GM23338 (cell line): Measurements from ENCODE around the gene HPF1. TPM values are rescaled to one million over a fixed set of nuclear protein-coding genes. Genes with fewer than 3 reads are reported as not detected.
"Not testable (repeated sequence)": the region's sequence is repeated elsewhere in the genome, so short reads cannot be mapped to it uniquely, and the experiment has no call there.

Experiments
- ATAC-seq: fragments of 200-7000 bp; cut with Tn5 transposase; 3 replicates; pipeline ENCODE4 v1.9.1; 2020
- DNase-seq: peaks from one replicate; pipeline ENCODE4 v3.0.0-alpha.2; 2015; ENCODE audit warnings: low spot score
- H2AFZ ChIP-seq: fragments of 200-600 bp; sonication (generic); 2 replicates; pipeline ENCODE4 v1.8.0; 2016; ENCODE audit warnings: antibody characterized with exemption, mild to moderate bottlenecking, moderate library complexity
- H3F3A ChIP-seq: fragments of 200-600 bp; sonication (generic); replicated peaks from 2 replicates; pipeline ENCODE4 v1.8.0; 2017; ENCODE audit warnings: antibody characterized with exemption, mixed run types, low read depth
- H3K27ac ChIP-seq: fragments of 200-600 bp; sonication (generic); 2 replicates; pipeline ENCODE4 v1.6.1; 2016; ENCODE audit warnings: low read depth
- H3K27me3 ChIP-seq: fragments of 200-600 bp; sonication (generic); 2 replicates; pipeline ENCODE4 v1.8.0; 2016; ENCODE audit warnings: mild to moderate bottlenecking, mixed run types, moderate library complexity; ENCODE audit not compliant: insufficient read depth
- H3K36me3 ChIP-seq: fragments of 200-600 bp; sonication (generic); 2 replicates; pipeline ENCODE4 v1.8.0; 2016; ENCODE audit warnings: mild to moderate bottlenecking; ENCODE audit not compliant: insufficient read depth
- H3K4me1 ChIP-seq: fragments of 200-600 bp; sonication (generic); 2 replicates; pipeline ENCODE4 v1.8.0; 2016; ENCODE audit warnings: mild to moderate bottlenecking, moderate library complexity; ENCODE audit not compliant: insufficient read depth
- H3K4me2 ChIP-seq: fragments of 200-600 bp; sonication (generic); 2 replicates; pipeline ENCODE4 v1.7.1; 2017; ENCODE audit warnings: mixed run types
- H3K4me3 ChIP-seq: fragments of 200-600 bp; sonication (generic); 2 replicates; pipeline ENCODE4 v1.6.1; 2016; ENCODE audit warnings: mixed run types
- H3K79me2 ChIP-seq: fragments of 200-600 bp; sonication (generic); replicated peaks from 2 replicates; pipeline ENCODE4 v1.8.0; 2017; ENCODE audit warnings: mild to moderate bottlenecking; ENCODE audit not compliant: insufficient read depth
- H3K9me2 ChIP-seq: fragments of 200-600 bp; sonication (generic); 2 replicates; pipeline ENCODE4 v1.8.0; 2017; ENCODE audit not compliant: insufficient read depth
- H4K20me1 ChIP-seq: fragments of 200-600 bp; sonication (generic); replicated peaks from 2 replicates; pipeline ENCODE4 v1.8.0; 2017; ENCODE audit warnings: mild to moderate bottlenecking; ENCODE audit not compliant: insufficient read depth
- H3K27ac Mint-ChIP-seq: 2 replicates; pipeline ENCODE4 v1.8.0; 2020; ENCODE audit warnings: inconsistent platforms, mild to moderate bottlenecking, moderate library complexity, mixed read lengths
- H3K27me3 Mint-ChIP-seq: 3 replicates; pipeline ENCODE4 v1.8.0; 2022; ENCODE audit warnings: low read depth, mild to moderate bottlenecking, moderate library complexity, mixed read lengths, inconsistent platforms; ENCODE audit not compliant: insufficient read depth, poor library complexity
- H3K36me3 Mint-ChIP-seq: 3 replicates; pipeline ENCODE4 v1.8.0; 2021; ENCODE audit warnings: low read depth, mild to moderate bottlenecking, inconsistent platforms, moderate library complexity, mixed read lengths
- H3K4me1 Mint-ChIP-seq: 3 replicates; pipeline ENCODE4 v1.8.0; 2020; ENCODE audit warnings: mild to moderate bottlenecking, inconsistent platforms, mixed read lengths
- H3K4me3 Mint-ChIP-seq: 3 replicates; pipeline ENCODE4 v1.8.0; 2021; ENCODE audit warnings: moderate library complexity, mild to moderate bottlenecking, inconsistent platforms, mixed read lengths
- H3K9me3 Mint-ChIP-seq: 3 replicates; pipeline ENCODE4 v1.8.0; 2020; ENCODE audit warnings: moderate library complexity, mild to moderate bottlenecking, inconsistent platforms, mixed read lengths
- CREB1 ChIP-seq: fragments of 250-450 bp; sonication (Bioruptor Pico); IDR thresholded peaks from 2 replicates; pipeline ENCODE4 v1.5.0; 2020; ENCODE audit warnings: low read depth, mild to moderate bottlenecking, moderate library complexity
- EZH2 ChIP-seq: fragments of 200-600 bp; sonication (generic); IDR thresholded peaks from one replicate; pipeline ENCODE4 v1.8.0; 2017; ENCODE audit warnings: antibody characterized with exemption, mild to moderate bottlenecking, low read depth; ENCODE audit not compliant: unreplicated experiment
- EZH2phosphoT487 ChIP-seq: fragments of 200-600 bp; sonication (generic); IDR thresholded peaks from one replicate; pipeline ENCODE4 v1.8.1; 2018; ENCODE audit warnings: antibody characterized with exemption; ENCODE audit not compliant: unreplicated experiment
- POLR2AphosphoS5 ChIP-seq: IDR thresholded peaks from 2 replicates; pipeline ENCODE4 v1.6.1; 2016; ENCODE audit warnings: antibody characterized with exemption, low read depth
- long read RNA-seq: library from polyadenylated mRNA; unstranded; transcript quantifications from one replicate; pipeline ENCODE4 v2.0.0, GENCODE V29; 2020; ENCODE audit not compliant: unreplicated experiment
- polyA plus RNA-seq: library from polyadenylated mRNA; unstranded; fragments of >200 nt; fragmentation: Nextera tagmentation; extraction: Ambion mirVana; gene quantifications from 2 replicates; pipeline ENCODE4 v1.2.1, GENCODE V29; 2016
- total RNA-seq: library from RNA; depleted of rRNA; stranded (reverse); fragments of >200 nt; shearing (Covaris generic); gene quantifications from 2 replicates; pipeline ENCODE4 v1.2.3, GENCODE V29; 2014; rRNA removed
- TF ChIP-seq, protein P1 (sequence below): IDR thresholded peaks from 2 replicates; pipeline ENCODE4 v1.6.1; 2016; ENCODE audit warnings: antibody characterized with exemption
- TF ChIP-seq, protein P2 (sequence below): fragments of 250-450 bp; sonication (Bioruptor Pico); IDR thresholded peaks from 2 replicates; pipeline ENCODE4 v1.5.0; 2020; ENCODE audit warnings: mild to moderate bottlenecking, moderate library complexity

Gene HPF1
- 37.6 and 57.6 TPM in 2 replicates for total RNA-seq
- polyA plus RNA-seq, result 123 and 128 TPM in 2 replicates
- long read RNA-seq, transcript HPF1-201 (8 exons, 1,230 nt), result major isoform, 18 of 44 reads
- long read RNA-seq, partial matches to known transcripts, result 20 of 44 reads
- long read RNA-seq, other reads (novel, unspliced or antisense), result 3 of 44 reads

DNA sequence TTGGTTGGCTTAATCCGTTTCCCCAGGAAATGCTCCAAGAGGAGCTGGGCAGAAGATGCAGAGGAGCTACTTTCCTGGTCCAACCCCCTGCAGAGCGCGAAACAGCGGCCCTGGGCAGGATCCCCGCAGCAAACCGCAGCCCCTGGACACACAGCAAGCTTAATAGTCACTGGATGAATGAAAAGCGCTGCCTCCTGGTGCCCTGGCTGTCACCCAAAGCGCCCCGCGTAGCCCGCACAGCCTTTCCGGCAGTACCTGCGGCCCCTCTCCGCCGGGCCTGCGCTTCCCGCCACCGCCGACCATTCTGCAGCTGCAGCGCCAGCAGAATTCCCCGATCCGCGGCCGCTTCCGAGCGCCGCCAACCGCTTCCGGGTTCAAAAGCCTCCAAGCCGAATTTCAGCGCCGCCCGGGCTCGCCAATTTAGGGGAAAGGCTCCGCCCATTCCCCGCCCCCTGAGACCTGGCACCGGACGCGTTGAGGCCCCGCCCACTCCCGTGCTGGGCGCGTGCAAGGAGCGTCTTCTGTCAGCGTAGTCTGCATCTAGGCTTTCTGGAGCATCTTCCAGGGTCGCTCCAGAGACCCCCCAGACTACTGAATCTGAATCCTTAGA is at the start of gene HPF1:
HPF1 (minus strand) TSS at position 370 of the 610 bp plus-strand sequence; CDS start at position 303, 67 bp downstream.
- Histone ChIP-seq H3K4me2 (peak within 1 kb of the TSS; percentile 88), H3K36me3 (no peaks in the 10 kb centered on the region; the same call in 1 of the 2 replicates), H3K79me2 (peaks cover 21% of the 10 kb centered on the region), H3F3A (no peaks in the 10 kb centered on the region; the same call in 1 of the 2 replicates), H3K9me2 (no peaks in the 10 kb centered on the region), H3K27ac (peak within 1 kb of the TSS; percentile 85), H2AFZ (peak within 1 kb of the TSS; percentile 91), H4K20me1 (no peaks in the 10 kb centered on the region; the same call in 1 of the 2 replicates), H3K27me3 (no peaks in the 10 kb centered on the region), H3K4me1 (peaks cover 24% of the 10 kb centered on the region), H3K4me3 (peak within 1 kb of the TSS; percentile 82)
- Mint-ChIP-seq H3K4me1 (peaks cover 20% of the 10 kb centered on the region), H3K9me3 (no peaks in the 10 kb centered on the region), H3K36me3 (no peaks in the 10 kb centered on the region), H3K27me3 (peaks cover 3% of the 10 kb centered on the region), H3K4me3 (peak within 1 kb of the TSS; percentile 91), H3K27ac (peak within 1 kb of the TSS; percentile 92)
- TF ChIP-seq, protein P1, sequence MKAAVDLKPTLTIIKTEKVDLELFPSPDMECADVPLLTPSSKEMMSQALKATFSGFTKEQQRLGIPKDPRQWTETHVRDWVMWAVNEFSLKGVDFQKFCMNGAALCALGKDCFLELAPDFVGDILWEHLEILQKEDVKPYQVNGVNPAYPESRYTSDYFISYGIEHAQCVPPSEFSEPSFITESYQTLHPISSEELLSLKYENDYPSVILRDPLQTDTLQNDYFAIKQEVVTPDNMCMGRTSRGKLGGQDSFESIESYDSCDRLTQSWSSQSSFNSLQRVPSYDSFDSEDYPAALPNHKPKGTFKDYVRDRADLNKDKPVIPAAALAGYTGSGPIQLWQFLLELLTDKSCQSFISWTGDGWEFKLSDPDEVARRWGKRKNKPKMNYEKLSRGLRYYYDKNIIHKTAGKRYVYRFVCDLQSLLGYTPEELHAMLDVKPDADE, result peak; percentile 58; the same call in 1 of the 2 replicates
- peak; percentile 41 for TF ChIP-seq CREB1 (CRISPR knock-in tag)
- no peak for TF ChIP-seq EZH2phosphoT487
- TF ChIP-seq POLR2AphosphoS5, result peak; percentile 65; the same call in 1 of the 2 replicates
- ATAC-seq, result peak; percentile 95
- peak; percentile 99 for DNase-seq

DNA sequence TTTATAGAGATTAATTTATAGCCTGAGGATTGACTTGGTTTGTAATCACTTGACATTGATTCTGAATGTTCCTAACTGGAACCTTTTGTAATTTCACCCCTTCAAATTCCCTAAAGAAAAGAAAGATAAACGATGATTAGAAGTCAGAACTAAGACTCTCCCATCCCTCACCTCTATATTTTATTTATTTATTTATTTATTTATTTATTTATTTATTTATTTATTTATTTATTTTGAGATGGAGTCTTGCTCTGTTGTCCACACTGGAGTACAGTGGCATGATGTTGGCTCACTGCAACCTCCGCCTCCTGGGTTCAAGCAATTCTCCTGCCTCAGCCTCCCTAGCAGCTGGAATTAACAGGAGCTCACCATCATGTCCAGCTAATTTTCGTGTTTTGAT is 49.0 kb upstream of the HPF1 start:
- peaks cover 14% of the 10 kb centered on the region; the same call in 1 of the 3 replicates for H3K9me3 Mint-ChIP-seq
- not testable (repeated sequence) for H3K4me1 ChIP-seq, H3K9me2 ChIP-seq, H4K20me1 ChIP-seq, H3K4me3 ChIP-seq, DNase-seq, H3K27ac Mint-ChIP-seq, H3K36me3 Mint-ChIP-seq, H2AFZ ChIP-seq, H3K27me3 Mint-ChIP-seq, H3K79me2 ChIP-seq, H3K36me3 ChIP-seq, H3K27ac ChIP-seq, H3K4me3 Mint-ChIP-seq, ATAC-seq, H3F3A ChIP-seq, H3K27me3 ChIP-seq, H3K4me1 Mint-ChIP-seq, H3K4me2 ChIP-seq

DNA sequence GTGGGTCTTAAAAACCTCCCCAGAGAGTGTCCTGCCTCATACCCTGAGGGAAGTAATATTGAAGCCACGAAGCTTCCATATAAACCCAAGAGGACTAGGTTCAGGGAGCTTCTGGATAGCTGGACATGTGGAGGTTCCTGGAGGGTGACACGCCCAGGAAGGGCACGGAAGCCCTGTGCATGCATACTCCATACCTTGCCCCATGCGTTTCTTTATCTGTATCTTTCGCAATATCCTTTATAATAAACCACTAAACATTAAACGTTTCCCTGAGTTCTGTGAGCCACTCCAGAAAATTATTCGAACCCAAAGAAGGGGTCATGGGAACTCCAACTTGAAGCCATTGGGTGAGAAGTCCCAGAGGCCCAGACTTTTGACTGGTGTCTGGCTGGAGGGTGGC is 45.7 kb upstream of the HPF1 start:
- Mint-ChIP-seq H3K27me3 (no peaks in the 10 kb centered on the region), H3K27ac (no peak overlapping the region), H3K9me3 (peaks cover 14% of the 10 kb centered on the region; the same call in 1 of the 3 replicates), H3K4me1 (no peaks in the 10 kb centered on the region; the same call in 2 of the 3 replicates), H3K4me3 (no peak overlapping the region), H3K36me3 (no peaks in the 10 kb centered on the region; the same call in 2 of the 3 replicates)
- Histone ChIP-seq H3K9me2 (no peaks in the 10 kb centered on the region; the same call in 1 of the 2 replicates), H3K27me3 (no peaks in the 10 kb centered on the region), H3F3A (no peaks in the 10 kb centered on the region), H2AFZ (no peak overlapping the region), H3K4me3 (no peak overlapping the region), H4K20me1 (no peaks in the 10 kb centered on the region), H3K27ac (no peak overlapping the region), H3K79me2 (no peaks in the 10 kb centered on the region), H3K36me3 (0 out of 2 replicates have a peak, but pooled peaks cover 4% of the 10 kb centered on the region), H3K4me1 (no peaks in the 10 kb centered on the region), H3K4me2 (no peak overlapping the region)
- no peak for ATAC-seq
- no peak for DNase-seq
- no peak for TF ChIP-seq EZH2
- TF ChIP-seq EZH2phosphoT487, result no peak
- TF ChIP-seq, protein P1, result no peak
- TF ChIP-seq, protein P2, sequence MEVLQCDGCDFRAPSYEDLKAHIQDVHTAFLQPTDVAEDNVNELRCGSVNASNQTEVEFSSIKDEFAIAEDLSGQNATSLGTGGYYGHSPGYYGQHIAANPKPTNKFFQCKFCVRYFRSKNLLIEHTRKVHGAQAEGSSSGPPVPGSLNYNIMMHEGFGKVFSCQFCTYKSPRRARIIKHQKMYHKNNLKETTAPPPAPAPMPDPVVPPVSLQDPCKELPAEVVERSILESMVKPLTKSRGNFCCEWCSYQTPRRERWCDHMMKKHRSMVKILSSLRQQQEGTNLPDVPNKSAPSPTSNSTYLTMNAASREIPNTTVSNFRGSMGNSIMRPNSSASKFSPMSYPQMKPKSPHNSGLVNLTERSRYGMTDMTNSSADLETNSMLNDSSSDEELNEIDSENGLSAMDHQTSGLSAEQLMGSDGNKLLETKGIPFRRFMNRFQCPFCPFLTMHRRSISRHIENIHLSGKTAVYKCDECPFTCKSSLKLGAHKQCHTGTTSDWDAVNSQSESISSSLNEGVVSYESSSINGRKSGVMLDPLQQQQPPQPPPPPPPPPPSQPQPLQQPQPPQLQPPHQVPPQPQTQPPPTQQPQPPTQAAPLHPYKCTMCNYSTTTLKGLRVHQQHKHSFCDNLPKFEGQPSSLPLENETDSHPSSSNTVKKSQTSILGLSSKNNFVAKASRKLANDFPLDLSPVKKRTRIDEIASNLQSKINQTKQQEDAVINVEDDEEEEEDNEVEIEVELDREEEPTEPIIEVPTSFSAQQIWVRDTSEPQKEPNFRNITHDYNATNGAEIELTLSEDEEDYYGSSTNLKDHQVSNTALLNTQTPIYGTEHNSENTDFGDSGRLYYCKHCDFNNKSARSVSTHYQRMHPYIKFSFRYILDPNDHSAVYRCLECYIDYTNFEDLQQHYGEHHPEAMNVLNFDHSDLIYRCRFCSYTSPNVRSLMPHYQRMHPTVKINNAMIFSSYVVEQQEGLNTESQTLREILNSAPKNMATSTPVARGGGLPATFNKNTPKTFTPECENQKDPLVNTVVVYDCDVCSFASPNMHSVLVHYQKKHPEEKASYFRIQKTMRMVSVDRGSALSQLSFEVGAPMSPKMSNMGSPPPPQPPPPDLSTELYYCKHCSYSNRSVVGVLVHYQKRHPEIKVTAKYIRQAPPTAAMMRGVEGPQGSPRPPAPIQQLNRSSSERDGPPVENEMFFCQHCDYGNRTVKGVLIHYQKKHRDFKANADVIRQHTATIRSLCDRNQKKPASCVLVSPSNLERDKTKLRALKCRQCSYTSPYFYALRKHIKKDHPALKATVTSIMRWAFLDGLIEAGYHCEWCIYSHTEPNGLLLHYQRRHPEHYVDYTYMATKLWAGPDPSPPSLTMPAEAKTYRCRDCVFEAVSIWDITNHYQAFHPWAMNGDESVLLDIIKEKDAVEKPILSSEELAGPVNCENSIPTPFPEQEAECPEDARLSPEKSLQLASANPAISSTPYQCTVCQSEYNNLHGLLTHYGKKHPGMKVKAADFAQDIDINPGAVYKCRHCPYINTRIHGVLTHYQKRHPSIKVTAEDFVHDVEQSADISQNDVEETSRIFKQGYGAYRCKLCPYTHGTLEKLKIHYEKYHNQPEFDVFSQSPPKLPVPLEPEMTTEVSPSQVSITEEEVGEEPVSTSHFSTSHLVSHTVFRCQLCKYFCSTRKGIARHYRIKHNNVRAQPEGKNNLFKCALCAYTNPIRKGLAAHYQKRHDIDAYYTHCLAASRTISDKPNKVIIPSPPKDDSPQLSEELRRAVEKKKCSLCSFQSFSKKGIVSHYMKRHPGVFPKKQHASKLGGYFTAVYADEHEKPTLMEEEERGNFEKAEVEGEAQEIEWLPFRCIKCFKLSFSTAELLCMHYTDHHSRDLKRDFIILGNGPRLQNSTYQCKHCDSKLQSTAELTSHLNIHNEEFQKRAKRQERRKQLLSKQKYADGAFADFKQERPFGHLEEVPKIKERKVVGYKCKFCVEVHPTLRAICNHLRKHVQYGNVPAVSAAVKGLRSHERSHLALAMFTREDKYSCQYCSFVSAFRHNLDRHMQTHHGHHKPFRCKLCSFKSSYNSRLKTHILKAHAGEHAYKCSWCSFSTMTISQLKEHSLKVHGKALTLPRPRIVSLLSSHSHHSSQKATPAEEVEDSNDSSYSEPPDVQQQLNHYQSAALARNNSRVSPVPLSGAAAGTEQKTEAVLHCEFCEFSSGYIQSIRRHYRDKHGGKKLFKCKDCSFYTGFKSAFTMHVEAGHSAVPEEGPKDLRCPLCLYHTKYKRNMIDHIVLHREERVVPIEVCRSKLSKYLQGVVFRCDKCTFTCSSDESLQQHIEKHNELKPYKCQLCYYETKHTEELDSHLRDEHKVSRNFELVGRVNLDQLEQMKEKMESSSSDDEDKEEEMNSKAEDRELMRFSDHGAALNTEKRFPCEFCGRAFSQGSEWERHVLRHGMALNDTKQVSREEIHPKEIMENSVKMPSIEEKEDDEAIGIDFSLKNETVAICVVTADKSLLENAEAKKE (CRISPR knock-in tag), result no peak
- TF ChIP-seq CREB1 (CRISPR knock-in tag), result no peak
